ENCODE results near the gene JAZF1.

GRCh38 chr7:28208506-28208905, 27.9 kb upstream of the JAZF1 start:
- TF ChIP-seq ZNF274 (IDR thresholded peaks at IDR 0.05; ENCODE audit: low read depth, low read length) = no peak
- TF ChIP-seq YY1 (IDR thresholded peaks at IDR 0.05; ENCODE audit: insufficient read depth, insufficient read length) = no peak
- no peak for TF ChIP-seq SUZ12 (IDR thresholded peaks at IDR 0.05; ENCODE audit: extremely low read depth, insufficient read depth, insufficient read length)
